GM21447 (cell line): ENCODE results near the gene TTLL8.

Source experiments
- ATAC-seq: cut with Tn5 transposase; IDR thresholded peaks from one replicate; pipeline ENCODE4 v1.9.1; 2021; ENCODE audit not compliant: unreplicated experiment

TTLL8 gene

DNA sequence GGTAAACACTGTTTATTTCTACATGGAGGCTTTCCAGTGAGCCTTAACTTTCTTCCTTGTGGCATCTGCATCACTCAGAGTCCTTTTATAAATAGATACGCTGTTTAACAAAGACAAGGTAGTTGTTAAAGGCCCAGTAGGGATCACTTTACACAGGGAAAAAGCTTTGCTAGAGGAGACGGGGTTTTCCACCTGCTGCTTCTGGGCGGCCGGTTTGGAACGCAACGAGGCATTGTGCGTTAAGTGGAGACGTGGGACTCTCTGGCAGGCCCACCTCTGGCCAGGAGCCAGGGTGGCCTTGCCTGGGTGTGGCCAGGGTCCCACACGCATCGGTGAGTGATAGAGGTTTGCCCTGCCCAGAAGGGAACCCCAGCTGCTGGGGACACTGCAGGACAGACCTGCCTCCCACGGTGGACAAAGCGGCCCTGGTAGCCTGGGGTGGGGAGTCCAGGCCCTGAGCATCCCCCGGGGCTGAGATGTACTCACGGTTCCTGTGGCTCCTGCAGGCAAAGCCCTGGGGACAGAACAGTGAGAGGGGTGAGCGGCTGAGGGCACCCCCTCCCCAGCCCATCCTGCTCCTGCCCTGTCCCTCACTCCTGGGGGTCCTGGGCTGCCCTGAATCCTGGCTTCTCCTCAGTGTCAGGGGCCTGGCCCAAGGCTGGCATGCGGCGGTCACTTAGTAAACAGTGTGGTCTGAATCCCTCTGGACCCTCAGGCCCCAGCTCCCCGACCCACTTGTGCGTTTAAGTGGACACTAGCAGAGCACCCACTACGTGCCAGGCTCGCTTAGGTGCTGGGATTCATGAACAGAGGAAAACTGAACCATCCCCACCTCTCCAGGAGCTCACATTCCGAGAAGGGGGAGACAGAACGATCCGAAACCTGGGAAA lies 49.7 kb downstream of the TTLL8 start:
- no peak for ATAC-seq

DNA sequence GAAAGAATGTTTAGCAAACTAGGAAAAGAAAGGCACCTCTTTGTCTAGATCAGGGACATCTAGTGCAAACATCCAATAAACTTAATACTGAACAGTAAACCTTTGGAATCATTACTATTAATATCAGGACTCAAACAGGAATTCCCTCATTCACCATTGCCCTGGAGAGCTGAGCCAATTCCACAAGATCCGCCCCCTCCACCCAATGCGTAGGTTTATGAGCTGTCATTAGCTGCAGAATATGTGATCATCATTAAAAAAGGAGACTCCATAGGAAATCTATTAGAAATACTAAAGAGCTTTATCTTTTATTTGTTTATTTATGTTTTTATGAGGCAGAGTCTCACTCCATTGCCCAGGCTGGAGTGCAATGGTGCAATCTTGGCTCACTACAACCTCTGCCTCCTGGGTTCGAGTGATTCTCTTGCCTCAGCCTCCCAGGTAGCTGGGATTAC lies 51.0 kb downstream of the TTLL8 start:
- ATAC-seq: no peak

DNA sequence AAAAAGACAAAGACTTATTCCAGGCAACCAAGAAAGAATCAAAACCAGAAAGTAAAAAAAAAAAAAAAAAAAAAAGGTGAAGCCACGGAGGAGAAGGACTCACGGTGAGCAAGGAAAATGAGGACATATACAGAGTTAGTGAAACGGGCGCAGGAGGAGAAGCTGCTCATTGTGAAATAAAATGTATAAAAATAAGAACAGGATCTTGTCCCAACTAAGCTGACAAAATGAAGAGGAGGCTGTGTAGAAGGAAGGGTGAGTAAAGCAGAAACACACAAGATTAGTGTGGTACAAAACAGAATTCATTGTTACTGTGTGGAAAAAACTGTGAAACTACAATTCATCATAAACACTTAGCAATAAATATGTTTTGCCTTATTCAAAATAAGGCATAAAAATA lies 53.2 kb downstream of the TTLL8 start:
- no peak for ATAC-seq

DNA sequence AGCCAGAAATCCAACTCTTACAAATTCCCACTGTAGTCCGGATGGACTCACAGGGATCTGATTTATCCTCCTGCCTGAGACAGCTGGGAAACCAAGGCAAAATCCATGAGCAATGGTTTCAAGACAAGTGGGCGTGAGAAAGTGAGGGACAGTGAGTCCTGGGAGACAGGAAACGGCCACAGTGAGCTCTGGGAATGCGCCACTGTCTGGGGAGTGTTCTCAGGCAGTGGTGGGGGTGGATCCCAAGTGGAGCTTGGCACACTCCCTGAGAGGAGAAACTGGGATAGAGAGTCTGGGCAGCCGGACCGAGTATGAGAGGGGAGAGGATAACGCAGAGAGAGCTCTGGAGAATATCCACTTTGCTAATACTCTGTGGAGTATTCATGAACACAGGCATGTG lies 55.3 kb downstream of the TTLL8 start:
- ATAC-seq: no peak

DNA sequence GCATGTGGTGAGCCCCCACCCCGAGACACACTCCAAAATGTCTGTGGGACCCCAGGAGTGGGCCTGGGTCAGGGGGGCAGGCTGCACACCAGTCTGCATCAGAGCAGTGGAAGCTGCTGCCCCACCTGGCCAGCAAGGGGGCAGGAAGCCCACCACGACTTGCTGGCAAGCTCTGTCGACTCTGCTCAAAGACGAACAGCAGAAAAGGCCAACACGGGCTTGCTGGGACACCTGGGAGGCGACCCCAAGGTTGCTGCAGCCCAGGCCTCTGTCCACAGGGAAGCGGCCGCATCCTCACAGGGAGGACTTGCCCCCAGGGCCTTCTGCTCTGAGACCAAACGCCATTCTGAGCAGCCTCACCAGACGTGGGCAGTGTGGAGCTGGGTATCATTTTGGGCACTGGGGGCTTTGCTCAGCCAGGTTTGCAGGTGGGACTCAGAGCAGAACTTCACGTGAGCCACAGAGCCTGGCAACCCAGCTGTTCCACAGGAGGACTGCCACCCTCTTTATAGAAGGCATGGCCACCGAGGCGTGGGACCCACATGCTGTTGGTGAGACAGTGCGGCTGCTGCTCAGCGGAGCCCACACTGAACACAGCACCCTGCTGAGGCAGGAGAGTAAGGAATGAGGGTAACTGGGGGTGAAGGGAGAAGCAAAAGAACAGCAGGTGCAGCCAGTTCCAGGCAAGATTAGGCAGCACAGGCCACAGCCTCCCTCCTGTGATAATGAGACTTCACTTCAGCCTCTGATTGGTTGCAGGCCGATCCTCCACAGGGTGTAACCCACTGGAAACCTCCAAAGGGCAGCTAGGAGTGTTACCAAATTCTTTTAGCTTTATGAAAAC lies 56.5 kb downstream of the TTLL8 start:
- no peak for ATAC-seq

DNA sequence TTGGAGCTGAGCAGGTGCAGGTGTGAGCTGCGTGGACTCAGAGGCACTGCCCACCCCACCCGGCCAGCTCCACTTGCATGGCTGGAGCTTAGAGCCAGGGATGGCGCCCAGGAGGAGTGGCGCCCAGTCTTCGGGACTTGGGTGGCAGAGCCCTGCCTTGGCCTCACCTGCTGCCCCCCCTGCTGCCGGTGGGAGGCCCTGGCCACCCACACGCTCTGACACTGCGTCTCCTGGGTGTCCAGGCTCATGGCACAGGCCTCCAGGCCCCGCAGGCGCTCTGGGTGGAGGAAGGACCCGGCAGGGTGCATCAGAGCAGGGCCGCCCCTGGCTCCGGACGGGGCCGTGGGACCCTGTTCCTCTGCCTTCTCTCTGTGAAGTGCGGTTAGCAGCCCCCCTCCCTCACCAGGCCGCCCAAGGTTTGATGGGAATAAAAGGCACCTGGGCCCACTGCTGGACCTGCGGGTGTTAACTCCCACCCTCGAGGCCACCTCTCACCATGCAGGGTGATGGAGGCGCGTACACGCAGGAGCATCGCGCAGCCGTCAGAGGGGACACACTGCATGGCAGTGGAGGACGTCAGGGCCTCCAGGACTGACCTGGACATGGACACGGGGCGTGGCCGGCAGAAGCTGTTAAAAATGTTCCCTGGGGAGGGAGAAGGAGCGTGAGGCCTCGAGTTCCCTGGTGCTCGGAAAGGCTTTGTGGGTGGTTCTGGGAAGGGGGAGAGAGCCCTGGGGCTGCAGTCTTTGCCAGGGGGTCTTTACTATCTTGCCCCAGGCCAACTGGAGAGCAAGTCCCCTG lies 57.3 kb downstream of the TTLL8 start:
- ATAC-seq: no peak

DNA sequence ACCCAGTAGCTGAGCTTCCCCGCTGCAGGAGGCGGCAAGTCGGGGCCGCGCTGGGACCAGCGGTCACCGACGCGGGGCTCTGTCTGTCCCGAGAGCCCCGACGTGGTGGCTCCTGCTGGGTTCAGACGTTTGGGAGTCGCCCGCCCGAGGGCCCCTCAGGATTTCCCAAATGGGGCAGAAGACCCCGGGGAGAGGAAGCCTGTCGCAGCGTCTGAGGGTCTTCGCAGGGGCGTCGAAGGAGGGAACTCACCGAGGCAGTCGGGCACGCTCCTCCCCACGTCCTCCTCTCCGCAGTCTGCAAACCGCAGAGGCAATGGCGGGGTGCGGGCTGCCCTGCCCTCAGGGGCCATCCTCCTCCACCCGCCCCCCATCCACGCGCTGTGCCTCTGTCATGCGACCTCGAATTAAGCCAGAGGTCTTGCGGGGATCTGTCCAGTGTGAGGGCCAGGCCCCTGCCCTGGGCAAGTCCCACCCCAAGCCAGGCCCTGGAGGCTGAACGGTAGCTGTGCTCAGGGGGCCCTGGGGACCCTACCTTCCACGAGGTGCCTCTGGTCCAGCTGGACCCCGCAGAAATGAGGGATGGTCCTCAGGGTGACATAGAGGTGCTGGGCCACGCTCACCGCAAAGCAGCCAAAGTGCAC lies 58.0 kb downstream of the TTLL8 start:
- no peak for ATAC-seq

DNA sequence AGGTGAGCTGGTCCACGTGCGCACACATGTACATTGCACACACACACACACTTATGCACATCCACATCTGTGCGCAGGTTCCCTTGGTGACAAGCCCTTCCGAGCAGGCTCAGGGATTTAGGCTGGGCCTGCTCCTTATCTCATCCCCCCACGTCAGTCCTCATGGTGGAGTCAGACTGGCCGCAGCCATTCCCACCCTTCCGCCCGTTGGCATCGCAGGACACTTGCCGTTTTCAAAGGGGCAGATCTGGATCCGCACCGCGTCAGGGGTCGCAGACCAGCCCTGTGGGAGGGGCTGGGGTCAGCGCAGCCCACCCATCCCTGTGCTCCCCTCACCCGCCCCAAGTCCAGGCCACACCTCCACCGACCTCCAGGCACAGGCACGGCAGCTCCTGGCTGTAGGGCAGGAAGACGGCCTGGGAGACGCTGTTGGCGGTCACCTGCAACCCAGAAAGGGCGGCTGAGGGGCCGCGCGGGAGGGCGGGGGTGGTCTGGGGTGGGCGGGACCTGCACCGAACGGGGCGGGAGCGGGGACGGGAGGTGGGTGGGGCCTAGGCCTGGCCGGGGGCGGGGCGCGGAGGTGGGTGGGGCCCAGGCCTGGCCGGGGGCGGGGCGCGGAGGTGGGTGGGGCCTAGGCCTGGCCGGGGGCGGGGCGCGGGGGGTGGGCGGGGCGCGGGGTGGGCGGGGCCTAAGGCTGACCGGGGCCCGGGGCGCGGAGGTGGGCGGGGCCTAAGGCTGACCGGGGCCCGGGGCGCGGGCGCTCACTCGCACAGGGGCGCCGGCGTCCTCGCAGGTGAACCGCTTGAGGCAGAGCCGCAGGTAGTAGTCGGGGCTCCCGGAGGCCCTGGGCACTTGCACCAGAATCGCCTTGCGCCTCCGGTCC lies 58.8 kb downstream of the TTLL8 start:
- ATAC-seq: no peak

DNA sequence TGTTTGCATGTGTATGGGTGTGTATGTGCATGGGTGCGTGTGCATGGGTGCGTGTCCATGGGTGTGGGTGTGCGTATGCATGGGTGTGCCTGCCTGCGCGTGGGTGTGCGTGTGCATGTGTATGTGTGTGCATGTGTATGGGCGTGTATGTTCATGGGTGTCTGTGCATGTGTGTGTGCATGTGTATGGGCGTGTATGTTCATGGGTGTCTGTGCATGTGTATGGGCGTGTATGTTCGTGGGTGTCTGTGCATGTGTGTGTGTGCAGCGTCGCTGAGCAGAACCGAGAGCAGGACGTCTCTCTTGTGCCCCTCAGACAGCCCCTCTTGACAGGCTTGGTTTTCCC lies 59.4 kb downstream of the TTLL8 start:
- ATAC-seq: no peak

DNA sequence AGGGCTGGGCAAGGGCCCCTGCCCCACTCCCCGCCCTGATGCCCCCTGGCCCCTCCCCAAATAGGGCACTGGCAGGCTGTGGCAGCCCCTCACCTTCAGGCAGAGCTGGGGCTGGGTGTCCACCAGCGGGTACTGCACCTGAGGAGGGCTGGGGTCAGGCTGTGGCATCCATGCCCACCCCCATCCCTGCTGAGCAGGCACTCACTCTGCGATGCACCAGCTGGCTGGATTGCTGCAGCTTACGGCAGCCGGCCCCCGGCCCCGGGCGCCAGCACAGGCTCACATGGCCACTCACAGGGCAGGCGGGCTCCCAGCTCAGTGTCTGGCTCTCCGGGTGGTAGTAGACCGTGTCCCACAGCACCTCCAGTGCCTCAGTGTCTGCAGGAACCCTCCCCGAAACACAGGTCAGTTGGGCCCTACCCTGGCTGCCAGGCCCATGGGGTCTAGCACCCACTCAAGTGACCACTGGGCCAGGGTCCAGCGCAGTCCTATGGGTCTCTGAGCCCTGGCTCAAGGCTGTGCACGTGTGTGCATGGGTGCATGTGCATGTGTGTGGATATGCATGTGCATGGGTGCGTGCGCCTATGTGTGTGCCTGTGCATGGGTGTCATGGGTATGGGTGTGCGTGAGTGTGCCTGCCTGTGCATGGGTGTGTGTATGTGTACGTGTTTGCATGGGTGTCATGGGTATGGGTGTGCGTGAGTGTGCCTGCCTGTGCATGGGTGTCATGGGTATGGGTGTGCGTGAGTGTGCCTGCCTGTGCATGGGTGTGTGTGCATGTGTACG lies 60.0 kb downstream of the TTLL8 start:
- no peak for ATAC-seq

DNA sequence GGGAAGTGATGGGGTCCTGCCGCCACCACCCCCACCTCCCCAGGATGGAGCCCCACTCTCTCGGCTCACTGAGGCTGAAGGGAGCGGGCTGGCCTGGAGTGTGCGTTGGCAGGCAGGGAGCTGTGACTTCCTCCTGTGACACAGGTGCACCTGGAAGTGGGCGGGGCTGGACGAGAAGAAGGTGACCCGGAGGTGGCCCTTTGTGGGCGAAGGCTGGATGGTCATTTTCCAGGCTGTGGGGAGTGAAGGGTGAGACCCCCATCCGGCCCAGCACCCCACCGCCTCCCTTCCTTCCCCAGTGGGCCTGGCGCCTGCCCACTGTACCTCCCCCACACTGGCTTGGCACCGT lies 60.9 kb downstream of the TTLL8 start:
- ATAC-seq: no peak

DNA sequence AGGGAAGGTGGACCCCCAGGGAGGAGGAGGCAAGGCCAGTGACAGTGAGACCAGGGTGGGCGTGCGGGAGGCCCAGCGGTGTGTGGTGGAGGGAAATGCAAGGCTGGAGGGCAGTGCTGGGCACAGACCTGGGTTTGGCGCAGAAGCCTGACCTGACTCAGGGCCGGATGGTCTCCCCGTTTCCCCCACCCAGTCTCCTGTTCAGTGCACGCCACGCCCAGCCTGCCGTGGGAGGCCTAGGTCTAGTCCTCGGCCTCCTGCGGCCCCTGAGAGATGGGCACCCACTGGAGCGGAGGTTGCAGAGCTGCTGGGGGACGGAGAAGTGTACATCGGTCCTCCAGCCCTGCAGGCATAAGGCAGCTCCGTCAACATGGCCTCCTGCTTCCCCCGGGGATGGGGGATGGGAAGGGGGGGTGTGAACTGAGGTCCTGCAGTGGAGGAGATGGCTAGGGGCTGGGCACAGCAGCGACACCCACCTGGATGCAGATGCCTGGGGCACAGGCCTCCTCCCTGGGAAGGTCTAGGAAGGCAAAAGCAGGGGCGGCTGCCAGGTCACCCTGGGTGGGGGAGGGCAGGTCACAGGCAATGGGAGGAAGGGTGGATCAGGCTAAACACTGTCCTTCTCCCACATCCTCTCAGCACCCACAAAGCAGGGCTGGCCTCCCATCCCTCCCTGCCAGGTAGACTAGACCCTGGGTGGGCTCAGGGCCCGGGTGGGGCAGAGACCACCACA lies 61.4 kb downstream of the TTLL8 start:
- ATAC-seq: no peak

DNA sequence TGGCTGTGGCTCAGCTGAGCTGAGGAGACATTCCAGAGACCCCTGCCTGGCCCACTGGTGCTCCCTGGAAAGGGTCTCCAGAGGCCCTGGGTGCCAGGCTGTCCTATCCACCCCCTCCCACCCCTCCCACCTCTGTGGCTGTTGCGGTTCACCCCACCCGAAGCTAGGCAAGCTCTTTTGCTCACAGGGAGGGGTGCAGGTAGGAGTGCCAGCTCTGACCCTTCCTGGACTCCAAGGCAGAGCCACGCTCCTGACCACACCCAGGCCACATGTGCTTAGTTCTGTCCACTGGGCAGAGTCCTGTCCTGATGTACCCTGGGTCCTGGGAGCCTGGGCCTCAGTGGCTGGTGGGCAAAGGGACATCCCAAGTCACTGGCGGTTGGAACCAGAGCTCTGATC lies 62.0 kb downstream of the TTLL8 start:
- ATAC-seq: no peak

DNA sequence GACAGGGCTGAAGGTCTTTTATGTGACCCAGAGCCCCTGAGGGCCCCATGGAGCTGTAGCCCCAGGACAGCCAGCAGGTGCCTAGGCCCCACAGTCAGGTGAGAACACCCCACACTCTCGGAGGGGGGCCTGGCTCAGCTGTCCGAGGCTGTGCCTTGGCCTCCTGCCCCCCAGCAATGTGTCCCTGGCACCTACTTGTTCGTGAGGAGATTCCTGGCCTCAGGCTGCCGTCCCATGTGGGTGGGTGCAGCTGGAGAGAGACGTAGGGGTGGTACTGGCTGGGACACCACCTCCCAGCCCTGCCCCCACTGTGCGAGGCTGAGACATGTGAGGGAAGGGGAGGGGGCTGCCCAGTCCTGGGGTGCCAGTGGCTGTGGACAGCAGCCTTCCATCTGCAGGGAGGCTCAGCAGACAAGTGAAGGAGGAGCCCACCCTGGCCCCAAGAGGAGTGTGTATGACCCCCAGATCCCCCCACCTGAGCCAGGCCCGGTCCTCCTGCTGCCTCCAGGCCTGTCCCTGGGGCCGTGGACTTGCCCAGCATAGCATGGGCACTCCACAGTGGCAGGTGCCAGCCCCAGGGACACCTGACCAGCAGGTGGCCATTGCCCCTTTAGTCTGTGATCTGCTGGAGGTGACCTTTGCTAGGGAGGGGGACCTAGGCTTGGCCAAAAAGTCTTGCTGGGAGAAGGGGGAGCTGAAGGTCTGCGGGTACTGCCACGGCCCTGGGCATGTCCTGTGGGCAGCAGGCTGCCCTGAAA lies 62.6 kb downstream of the TTLL8 start:
- ATAC-seq: no peak

DNA sequence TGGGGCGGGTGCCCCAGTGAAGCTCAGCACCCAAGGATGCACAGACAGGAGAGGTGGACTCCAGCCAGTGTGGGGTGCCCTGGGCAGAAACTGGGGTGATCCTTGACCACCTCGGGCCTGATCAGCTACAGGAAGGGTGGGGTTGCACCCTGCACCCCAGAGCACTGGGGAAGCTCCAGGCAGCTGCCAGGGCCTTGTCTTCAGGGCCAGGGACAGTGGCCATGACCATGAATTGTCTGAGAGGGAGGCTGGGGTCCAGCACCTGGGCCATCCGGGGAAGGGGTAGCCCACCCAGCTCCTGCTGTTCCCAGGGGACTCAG lies 63.1 kb downstream of the TTLL8 start:
- no peak for ATAC-seq

DNA sequence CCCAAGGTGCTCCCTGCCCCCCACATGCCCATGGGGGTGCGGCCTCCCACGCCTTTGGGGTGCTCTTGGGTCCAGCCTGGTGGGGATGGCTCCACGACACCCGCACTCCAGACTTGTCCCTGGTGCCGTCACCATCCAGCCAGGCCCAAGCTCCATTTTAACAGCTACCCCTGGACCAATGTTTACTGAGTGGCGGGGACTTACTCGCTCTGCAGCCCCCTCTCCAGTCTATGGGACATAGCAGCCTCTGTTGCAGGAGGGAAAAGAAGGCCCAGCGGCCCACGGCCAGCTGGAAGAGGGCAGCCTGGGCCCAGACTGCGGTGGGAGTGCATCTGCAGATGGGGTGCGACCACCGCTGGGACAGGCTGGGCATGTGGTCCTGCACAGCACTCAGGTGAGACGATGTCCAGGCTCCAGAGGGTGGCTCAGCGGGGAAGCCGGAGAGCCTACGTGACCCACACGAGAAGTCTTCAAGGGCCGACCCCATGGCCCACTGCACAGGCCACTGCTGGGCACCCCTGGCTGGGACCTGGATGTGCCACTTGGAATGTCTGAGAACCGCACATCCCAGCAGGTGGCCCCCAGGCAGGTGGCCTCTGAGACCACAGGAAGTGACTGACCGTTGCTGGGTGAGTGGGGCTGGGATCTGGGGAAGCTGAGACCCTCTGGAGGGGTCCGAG lies 63.6 kb downstream of the TTLL8 start:
- ATAC-seq: no peak

DNA sequence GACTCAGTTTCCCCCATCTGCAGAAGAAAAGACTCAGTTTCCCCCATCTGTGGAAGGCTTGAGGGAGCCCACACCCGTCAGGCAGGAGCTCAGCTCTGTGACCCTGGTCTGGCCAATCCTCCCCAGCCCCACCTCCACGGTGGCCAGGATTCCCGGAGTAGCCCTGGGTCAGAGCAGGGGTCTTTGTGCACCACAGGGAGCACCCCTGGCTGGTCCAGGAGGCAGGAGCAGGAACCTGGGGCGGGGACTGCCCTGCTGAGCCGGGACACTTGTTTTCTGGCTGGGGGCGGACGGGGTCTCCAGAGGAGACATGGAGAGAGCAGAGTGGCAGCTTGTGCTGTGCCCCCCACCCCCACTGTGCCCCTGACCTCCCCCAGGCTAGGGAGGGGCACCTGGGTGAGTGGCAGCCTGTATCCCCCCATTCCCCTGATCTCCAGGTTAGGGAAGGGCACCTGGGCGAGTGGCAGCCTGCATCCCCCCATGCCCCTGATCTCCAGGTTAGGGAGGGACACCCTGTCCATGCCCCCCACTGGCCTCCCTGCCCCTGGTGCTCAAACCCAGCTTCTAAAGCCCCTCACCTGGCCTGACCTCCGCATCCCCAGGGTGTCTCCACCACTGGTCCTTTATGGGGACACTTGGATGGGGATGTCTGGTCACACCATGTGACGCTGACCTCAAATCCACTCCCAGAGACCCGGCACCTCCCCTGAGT lies 64.3 kb downstream of the TTLL8 start:
- ATAC-seq: no peak
